Stimulated activated naive B cell treated with anti-CD40 and anti-IgM and Interleukin-4, amounts not matched to agents 10 μg/mL and 1 μg/mL and 100 μg/mL, for 72 hours (primary cell): ENCODE measurements around the gene TALDO1.

Experiments
- ATAC-seq, 2 donors: fragments of 150-1000 bp; cut with Tn5 transposase; replicated peaks; 2 replicates each; pipeline ENCODE4 v1.10.0; 2021; ENCODE audit warnings: moderate library complexity in 1 of 2
- DNase-seq: peaks from one replicate; pipeline ENCODE4 v3.0.0; 2021
- H3K27ac Mint-ChIP-seq: one replicate; pipeline ENCODE4 v1.8.0; 2022; ENCODE audit warnings: mild to moderate bottlenecking, mixed read lengths
- H3K27me3 Mint-ChIP-seq, 2 donors: one replicate each; pipeline ENCODE4 v1.8.0; 2022; ENCODE audit warnings: mixed read lengths in 2 of 2
- H3K36me3 Mint-ChIP-seq, 2 donors: one replicate each; pipeline ENCODE4 v1.8.0; 2022; ENCODE audit warnings: mixed read lengths in 2 of 2, mild to moderate bottlenecking in 1 of 2
- H3K4me1 Mint-ChIP-seq, 2 donors: one replicate each; pipeline ENCODE4 v1.8.0; 2022; ENCODE audit warnings: mixed read lengths in 2 of 2, mild to moderate bottlenecking in 1 of 2
- H3K4me3 Mint-ChIP-seq, 2 donors: one replicate each; pipeline ENCODE4 v1.8.0; 2022; ENCODE audit warnings: mild to moderate bottlenecking in 2 of 2, mixed read lengths in 2 of 2, moderate library complexity in 1 of 2
- H3K9me3 Mint-ChIP-seq, 2 donors: one replicate each; pipeline ENCODE4 v1.8.0; 2022; ENCODE audit warnings: mixed read lengths in 2 of 2, mild to moderate bottlenecking in 1 of 2

The TALDO1 gene

DNA sequence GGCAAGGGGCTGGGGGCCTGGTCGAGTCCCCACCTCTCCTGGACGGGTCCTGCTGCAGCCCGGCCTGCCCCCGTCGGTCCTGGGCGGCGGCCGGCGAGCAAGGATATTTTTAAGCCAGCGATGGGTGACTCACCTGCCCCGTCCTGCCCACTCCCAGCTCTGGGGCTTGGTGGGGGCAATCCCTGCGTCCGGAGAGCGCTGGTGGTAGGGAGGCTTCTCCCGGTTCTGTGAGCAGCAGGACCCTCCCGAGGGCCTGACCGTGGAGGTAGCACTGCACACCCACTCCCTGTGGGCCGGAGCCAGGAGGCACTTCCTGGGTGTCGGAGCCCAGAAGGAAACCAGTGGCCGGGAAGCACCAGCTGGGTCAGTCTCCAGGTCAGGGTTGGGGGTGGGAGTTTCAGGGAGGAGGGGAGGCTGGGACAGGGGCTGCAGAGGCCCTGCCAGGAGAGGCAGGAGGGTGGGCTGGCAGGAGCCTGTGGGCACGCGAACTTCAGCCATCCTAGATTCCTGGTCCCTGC lies 40.8 kb upstream of the TALDO1 start:
- DNase-seq = no peak
- peaks cover 8 to 14% of the 10 kb centered on the region in 2 donors for H3K36me3 Mint-ChIP-seq
- peak overlapping the region; percentile 46 to 50 for H3K4me3 Mint-ChIP-seq
- ATAC-seq = peak; percentile 41 to 43
- peaks cover 29 to 34% of the 10 kb centered on the region in 2 donors for H3K27me3 Mint-ChIP-seq
- H3K9me3 Mint-ChIP-seq = no peaks in the 10 kb centered on the region
- no peak overlapping the region for H3K27ac Mint-ChIP-seq
- H3K4me1 Mint-ChIP-seq = peaks cover 14 to 31% of the 10 kb centered on the region in 2 donors

DNA sequence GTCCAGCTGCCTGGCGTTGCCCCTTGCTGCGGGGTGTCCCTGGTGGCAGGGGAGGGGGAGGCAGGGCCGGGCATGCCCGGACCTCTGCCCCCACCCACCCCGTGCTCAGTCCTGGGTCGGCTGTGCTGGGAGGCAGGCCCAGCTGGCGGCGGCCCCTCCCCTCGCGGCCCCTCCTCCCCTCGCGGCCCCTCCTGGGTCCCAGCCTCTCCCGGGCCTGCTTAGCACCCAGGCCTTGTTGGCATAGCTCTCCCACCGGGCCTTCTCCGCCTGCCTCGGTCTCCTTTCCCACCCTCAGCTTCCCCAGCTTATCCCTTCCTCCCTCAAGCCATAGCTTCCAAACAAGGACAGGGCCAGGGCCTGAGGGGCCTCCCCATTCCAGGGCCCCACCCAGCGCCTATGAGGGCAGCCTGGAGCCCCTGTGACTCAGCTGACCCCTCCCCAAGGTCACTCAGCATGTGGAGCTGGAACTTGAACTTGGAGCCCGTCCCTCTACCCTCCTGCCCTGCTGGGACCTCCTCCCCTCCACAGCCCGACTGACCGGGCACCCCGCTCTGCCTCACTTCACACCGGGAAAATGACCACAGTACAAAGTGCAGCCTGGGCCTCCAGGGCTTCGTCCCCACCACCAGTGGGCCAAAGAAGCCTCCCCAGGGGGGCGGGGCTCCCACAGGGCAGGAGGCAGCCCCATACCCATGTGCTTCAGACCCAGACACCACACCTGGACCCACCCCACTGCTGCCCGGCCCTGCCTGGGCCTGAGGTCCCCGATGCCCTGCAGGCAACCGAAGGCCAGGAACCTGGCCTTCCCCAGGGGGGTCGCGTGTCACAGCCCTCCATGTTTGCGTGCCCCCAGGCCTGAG lies 40.1 kb upstream of the TALDO1 start:
- peak overlapping the region; percentile 37 for H3K27ac Mint-ChIP-seq
- H3K36me3 Mint-ChIP-seq = peaks cover 3 to 11% of the 10 kb centered on the region in 2 donors
- H3K9me3 Mint-ChIP-seq = no peaks in the 10 kb centered on the region
- DNase-seq = no peak
- peaks cover 14 to 31% of the 10 kb centered on the region in 2 donors for H3K4me1 Mint-ChIP-seq
- peak; percentile 15 to 18 for ATAC-seq
- peaks cover 29 to 37% of the 10 kb centered on the region in 2 donors for H3K27me3 Mint-ChIP-seq
- peak overlapping the region; percentile 50 for H3K4me3 Mint-ChIP-seq

DNA sequence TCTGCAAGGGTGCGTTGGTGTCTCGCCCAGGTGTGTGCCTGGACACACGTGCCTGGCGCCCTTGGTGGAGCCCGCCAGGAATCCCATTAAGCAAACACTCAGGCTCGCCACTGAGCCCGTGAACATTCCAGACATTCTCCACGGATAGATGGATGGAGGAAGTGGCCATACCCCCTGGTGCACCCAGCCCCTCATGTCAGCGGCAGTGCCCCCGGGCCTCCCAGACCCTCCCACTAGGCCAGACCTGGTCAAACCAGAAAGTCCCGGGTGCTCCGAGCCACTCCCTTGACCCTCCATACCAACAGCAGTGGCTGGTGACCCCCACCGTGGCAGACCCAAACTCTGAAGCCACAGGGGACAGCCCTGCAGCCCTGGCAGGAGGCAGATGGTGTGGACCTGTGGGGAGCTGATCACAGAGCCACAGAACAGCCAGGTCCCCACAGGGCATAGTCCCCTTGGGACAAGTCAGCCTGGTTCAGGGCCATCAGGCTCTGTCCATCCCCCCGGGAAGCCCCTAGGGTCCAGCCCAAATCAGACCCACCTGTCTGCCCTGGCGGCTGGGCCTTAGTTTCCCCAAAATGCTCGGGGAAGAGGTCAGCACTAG lies 39.3 kb upstream of the TALDO1 start:
- H3K27me3 Mint-ChIP-seq = peaks cover 29 to 37% of the 10 kb centered on the region in 2 donors
- peaks cover 3 to 4% of the 10 kb centered on the region in 2 donors for H3K36me3 Mint-ChIP-seq
- H3K4me3 Mint-ChIP-seq = peak overlapping the region in 1 of 2 donors; percentile 50
- no peaks in the 10 kb centered on the region for H3K9me3 Mint-ChIP-seq
- no peak for DNase-seq
- peak overlapping the region; percentile 37 for H3K27ac Mint-ChIP-seq
- H3K4me1 Mint-ChIP-seq = peaks cover 14 to 31% of the 10 kb centered on the region in 2 donors
- ATAC-seq = no peak

DNA sequence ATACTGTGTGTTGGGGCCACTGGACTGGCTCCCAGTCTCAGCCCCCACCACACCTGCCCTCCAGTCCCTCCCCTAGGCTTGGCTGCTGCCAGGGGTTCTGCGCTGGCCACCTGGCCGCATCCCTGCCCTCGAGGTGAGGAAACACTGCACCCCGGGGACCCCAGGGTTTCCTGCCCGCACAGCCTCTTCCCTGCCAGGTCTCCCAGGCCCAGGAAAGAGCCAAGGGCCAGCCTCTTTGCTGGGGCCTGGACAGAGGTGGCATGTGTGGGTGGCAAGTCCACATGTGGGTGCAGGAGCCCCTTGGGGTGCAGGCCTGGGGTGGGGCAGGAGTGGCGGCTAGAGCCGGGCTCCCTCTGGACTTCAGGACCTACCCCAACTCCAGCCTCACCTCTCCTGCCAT lies 38.8 kb upstream of the TALDO1 start:
- no peak for ATAC-seq
- H3K27ac Mint-ChIP-seq = no peak overlapping the region
- H3K36me3 Mint-ChIP-seq = peaks cover 3 to 4% of the 10 kb centered on the region in 2 donors
- H3K4me3 Mint-ChIP-seq = no peak overlapping the region
- no peaks in the 10 kb centered on the region for H3K9me3 Mint-ChIP-seq
- peaks cover 14 to 31% of the 10 kb centered on the region in 2 donors for H3K4me1 Mint-ChIP-seq
- DNase-seq = no peak
- peaks cover 29 to 43% of the 10 kb centered on the region in 2 donors for H3K27me3 Mint-ChIP-seq

DNA sequence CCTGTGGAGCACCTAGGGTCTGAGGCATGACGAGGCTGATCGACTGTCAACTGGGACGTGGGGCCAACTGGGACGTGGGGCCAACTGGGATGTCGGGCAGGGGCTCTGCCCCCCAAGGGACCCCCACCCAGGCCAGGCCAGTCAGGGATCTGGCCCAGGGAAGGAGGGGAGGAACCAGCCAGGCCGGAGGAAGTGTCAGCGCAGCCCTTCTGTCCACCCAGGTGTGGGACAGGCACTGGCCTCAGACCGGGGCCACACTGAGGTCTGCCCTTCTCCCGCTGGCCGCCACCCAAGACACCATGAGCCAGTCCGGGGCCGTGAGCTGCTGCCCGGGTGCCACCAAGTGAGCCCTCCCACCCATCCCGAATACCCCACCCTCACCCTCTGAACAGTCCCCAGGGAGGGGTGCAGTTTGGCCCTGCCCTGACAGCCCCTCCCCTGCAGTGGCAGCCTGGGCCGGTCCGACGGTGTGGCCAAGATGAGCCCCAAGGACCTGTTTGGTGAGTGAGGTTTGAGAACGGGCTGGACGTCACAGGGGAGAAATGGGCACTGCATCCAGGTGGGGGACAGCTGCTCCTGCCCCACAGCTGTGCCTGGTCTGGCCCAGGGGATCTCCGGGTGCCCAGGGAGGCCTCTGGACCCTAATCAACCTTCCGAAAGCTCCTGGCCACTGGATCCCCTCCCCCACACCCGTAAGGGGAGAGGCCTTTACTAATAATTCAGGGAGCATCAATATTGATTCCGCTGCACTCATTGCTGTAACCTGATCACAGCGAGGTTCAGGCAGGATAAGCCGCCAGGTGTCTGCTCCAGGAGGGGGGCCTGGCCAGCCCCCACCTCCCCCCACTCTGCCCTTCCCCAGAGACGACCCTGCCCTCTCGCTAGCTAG lies 37.9 kb upstream of the TALDO1 start:
- no peak for DNase-seq
- Mint-ChIP-seq H3K27me3 (peaks cover 34 to 50% of the 10 kb centered on the region in 2 donors), H3K4me1 (peaks cover 14 to 31% of the 10 kb centered on the region in 2 donors), H3K27ac (no peak overlapping the region), H3K9me3 (no peaks in the 10 kb centered on the region), H3K36me3 (peaks cover 3% of the 10 kb centered on the region in 2 donors), H3K4me3 (no peak overlapping the region)
- no peak for ATAC-seq

DNA sequence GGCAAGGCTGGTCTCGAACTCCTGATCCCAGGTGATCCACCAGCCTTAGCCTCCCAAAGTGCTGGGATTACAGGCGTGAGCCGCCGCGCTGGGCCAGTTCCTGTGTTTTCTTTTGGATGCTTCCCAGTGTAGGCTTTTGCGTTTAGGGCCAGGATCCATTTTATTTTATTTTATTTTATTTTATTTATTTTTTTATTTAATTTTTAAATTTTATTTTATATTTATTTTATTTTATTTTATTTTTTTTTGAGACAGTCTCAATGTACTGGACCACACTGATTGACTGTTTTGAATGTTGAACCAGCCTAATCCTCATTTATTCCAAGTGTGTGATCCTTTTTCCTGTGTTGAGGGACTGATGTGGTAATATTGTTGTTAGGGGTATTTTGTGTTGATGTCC lies 32.8 kb upstream of the TALDO1 start:
- peaks cover 26 to 45% of the 10 kb centered on the region in 2 donors for H3K27me3 Mint-ChIP-seq
- H3K4me1 Mint-ChIP-seq = peaks cover 12 to 16% of the 10 kb centered on the region in 2 donors

DNA sequence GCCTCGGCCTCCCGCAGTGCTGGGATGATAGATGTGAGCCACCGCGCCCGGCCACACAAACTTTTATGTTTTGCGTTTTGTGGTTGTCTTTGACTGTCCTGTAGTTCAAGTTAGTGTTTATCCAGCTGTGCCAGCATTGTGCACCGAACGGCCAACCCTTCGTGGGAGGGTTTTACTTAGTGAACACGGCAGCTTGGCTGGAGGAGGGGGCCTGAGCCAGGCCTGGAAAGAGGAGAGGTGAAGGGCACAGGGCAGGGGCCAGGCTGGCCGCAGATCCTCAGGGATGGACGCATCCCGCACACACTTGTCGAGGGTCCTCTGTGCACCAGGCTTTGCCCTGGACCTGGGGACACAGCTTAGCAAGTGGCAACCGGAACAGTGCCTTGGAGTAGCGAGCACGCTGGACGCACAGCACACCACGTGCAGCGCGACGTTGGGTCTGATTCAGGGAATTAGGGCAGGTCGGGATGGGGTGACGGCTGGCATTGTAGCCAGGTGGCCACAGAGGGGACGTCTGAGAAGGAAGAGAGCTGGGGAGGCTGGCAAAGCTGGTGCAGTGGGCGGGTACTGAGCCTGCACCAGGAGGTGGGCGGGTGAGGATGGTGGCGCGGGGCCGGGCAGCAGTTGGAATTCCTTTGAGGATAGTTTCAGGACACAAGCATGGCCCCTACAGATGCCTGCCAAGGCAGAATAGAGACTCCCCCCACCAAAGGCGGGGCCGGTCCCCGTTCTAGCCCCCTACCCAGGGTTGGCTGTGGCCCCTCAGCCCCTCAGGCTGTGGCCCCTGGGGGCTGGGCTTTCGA lies 27.8 kb upstream of the TALDO1 start:
- Mint-ChIP-seq H3K4me1 (peaks cover 17 to 28% of the 10 kb centered on the region in 2 donors), H3K4me3 (peak overlapping the region; percentile 43 to 47), H3K27ac (no peak overlapping the region), H3K36me3 (peaks cover 0 to 2% of the 10 kb centered on the region in 2 donors), H3K27me3 (peaks cover 10 to 37% of the 10 kb centered on the region in 2 donors), H3K9me3 (peaks cover 0 to 4% of the 10 kb centered on the region in 2 donors)
- DNase-seq (no peak), ATAC-seq (no peak)

More for the DNA sequence above, 32.8 kb upstream of the TALDO1 start:
- Mint-ChIP-seq H3K36me3 (peaks cover 0 to 2% of the 10 kb centered on the region in 2 donors), H3K27ac (no peak overlapping the region), H3K4me3 (no peak overlapping the region), H3K9me3 (peaks cover 0 to 4% of the 10 kb centered on the region in 2 donors)
- DNase-seq = no peak
- no peak for ATAC-seq

DNA sequence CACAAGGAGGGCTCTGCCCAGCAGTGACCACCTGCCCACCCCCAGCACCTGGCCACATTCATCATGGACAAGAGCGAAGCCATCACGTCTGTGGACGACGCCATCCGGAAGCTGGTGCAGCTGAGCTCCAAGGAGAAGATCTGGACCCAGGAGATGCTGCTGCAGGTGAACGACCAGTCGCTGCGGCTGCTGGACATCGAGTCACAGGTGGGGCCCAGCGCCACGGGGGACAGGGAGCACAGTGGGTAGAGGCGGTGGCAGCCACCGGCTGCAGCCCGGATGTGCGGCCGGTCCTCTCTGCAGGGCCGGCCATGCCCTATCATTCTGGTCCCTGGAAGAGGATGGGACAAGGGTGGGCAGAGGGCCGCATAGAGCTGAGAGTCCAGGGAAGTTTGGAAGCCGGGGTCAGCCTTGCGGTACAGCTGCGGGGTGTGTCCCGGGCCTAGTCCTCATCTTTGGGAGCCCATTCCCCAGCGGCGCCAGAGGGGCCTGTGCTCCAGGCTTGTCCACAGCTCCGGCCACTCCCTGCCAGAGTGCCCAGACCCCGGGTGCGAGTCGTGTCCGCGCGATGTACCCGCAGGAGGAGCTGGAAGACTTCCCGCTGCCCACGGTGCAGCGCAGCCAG lies 27.1 kb upstream of the TALDO1 start:
- H3K4me1 Mint-ChIP-seq = peaks cover 17 to 29% of the 10 kb centered on the region in 2 donors
- DNase-seq = no peak
- no peak overlapping the region for H3K27ac Mint-ChIP-seq
- peaks cover 0 to 2% of the 10 kb centered on the region in 2 donors for H3K9me3 Mint-ChIP-seq
- ATAC-seq = no peak
- peaks cover 0 to 2% of the 10 kb centered on the region in 2 donors for H3K36me3 Mint-ChIP-seq
- peaks cover 6 to 39% of the 10 kb centered on the region in 2 donors for H3K27me3 Mint-ChIP-seq
- peak overlapping the region; percentile 43 to 82 for H3K4me3 Mint-ChIP-seq

DNA sequence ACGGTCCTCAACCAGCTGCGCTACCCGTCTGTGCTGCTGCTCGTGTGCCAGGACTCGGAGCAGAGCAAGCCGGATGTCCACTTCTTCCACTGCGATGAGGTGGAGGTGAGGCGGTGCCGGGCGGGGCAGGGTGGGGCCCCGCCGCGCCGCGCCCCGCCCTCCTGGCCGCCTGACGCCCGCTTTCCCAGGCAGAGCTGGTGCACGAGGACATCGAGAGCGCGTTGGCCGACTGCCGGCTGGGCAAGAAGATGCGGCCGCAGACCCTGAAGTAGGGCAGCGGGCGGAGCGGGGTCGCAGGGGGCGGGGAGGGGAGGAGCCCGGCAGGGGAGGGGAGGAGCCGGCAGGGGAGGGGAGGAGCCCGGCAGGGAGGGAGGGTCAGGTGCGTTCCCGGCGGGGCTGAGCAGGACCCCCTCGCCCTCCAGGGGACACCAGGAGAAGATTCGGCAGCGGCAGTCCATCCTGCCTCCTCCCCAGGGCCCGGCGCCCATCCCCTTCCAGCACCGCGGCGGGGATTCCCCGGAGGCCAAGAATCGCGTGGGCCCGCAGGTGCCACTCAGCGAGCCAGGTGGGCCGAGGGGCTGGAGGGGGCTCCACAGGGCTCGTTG lies 26.5 kb upstream of the TALDO1 start:
- Mint-ChIP-seq H3K4me1 (peaks cover 19 to 34% of the 10 kb centered on the region in 2 donors), H3K9me3 (no peaks in the 10 kb centered on the region), H3K36me3 (no peaks in the 10 kb centered on the region), H3K4me3 (peak overlapping the region; percentile 80 to 82), H3K27ac (no peak overlapping the region), H3K27me3 (peaks cover 6 to 42% of the 10 kb centered on the region in 2 donors)
- DNase-seq (no peak), ATAC-seq (peak in 1 of 2 donors; percentile 56)

DNA sequence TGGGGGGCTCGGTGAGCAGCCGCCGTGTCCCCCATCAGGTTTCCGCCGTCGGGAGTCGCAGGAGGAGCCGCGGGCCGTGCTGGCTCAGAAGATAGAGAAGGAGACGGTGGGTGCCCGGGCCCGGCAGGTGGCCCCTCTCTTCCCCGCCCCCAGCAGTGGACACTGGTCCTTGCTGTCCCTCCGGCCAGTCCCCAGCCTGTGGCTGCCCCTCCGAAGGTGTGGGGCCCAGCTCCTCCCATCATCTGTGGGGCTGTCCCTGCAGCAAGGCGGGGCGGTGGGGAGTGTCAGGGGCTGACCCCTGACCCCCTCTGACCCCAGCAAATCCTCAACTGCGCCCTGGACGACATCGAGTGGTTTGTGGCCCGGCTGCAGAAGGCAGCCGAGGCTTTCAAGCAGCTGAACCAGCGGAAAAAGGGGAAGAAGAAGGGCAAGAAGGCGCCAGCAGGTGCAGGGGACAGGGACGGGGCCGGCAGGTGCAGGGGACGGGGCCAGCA lies 26.0 kb upstream of the TALDO1 start:
- DNase-seq = no peak
- H3K27me3 Mint-ChIP-seq = peaks cover 6 to 41% of the 10 kb centered on the region in 2 donors
- H3K9me3 Mint-ChIP-seq = no peaks in the 10 kb centered on the region
- no peak overlapping the region for H3K27ac Mint-ChIP-seq
- peaks cover 19 to 34% of the 10 kb centered on the region in 2 donors for H3K4me1 Mint-ChIP-seq
- no peaks in the 10 kb centered on the region for H3K36me3 Mint-ChIP-seq
- H3K4me3 Mint-ChIP-seq = peak overlapping the region; percentile 80 to 82
- ATAC-seq = peak; percentile 36 to 53

DNA sequence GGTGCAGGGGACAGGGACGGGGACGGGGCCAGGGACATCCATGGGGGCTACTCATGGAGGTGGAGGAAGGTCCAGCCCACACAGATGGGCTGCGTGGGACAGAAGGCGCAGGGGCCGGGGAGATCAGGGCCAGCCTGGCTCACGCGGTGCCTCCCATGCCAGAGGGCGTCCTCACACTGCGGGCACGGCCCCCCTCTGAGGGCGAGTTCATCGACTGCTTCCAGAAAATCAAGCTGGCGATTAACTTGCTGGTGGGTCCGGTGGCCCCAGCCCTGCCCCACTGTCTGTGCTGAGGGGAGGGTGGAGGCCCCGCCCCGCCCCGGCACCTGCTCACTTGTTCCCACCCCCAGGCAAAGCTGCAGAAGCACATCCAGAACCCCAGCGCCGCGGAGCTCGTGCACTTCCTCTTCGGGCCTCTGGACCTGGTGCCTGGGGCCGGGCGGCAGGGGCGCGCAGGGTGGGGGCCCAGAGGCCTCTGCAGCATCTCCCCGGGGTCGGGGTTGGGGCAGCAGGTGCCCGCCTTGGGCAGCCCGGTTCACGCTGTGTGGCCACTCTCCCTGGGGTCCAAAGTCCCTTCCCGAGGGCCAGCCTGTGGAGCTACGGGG lies 25.4 kb upstream of the TALDO1 start:
- Mint-ChIP-seq H3K36me3 (no peaks in the 10 kb centered on the region), H3K27me3 (peaks cover 6 to 37% of the 10 kb centered on the region in 2 donors), H3K9me3 (no peaks in the 10 kb centered on the region), H3K4me3 (peak overlapping the region; percentile 80 to 82), H3K27ac (no peak overlapping the region), H3K4me1 (peaks cover 21 to 37% of the 10 kb centered on the region in 2 donors)
- DNase-seq (peak; percentile 47), ATAC-seq (peak; percentile 69 to 72)

DNA sequence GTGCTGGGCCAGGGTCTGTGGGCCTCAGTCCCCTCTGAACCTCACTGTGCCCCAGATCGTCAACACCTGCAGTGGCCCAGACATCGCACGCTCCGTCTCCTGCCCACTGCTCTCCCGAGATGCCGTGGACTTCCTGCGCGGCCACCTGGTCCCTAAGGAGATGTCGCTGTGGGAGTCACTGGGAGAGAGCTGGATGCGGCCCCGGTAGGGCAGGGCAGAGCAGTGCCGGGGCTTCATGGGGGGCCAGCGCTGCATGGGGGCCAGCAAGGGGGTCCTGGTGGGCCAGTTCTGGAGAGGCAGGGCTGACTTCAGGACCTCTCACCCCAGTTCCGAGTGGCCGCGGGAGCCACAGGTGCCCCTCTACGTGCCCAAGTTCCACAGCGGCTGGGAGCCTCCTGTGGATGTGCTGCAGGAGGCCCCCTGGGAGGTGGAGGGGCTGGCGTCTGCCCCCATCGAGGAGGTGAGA lies 24.9 kb upstream of the TALDO1 start:
- H3K27me3 Mint-ChIP-seq = peaks cover 6 to 37% of the 10 kb centered on the region in 2 donors
- H3K36me3 Mint-ChIP-seq = no peaks in the 10 kb centered on the region
- peak overlapping the region; percentile 29 to 80 for H3K4me3 Mint-ChIP-seq
- no peak overlapping the region for H3K27ac Mint-ChIP-seq
- no peak for DNase-seq
- H3K9me3 Mint-ChIP-seq = no peaks in the 10 kb centered on the region
- H3K4me1 Mint-ChIP-seq = peaks cover 21 to 42% of the 10 kb centered on the region in 2 donors
- no peak for ATAC-seq
